ENCODE measurements around the gene MBNL1.

MBNL1 gene

GRCh38 chr3:152230370-152230769, 38.4 kb upstream of the MBNL1 start:
- TF ChIP-seq CTCF (IDR thresholded peaks at IDR 0.05), result no peak

GRCh38 chr3:152232001-152232400, 36.7 kb upstream of the MBNL1 start:
- TF ChIP-seq CTCF (IDR thresholded peaks at IDR 0.05), result no peak

GRCh38 chr3:152232679-152233078, 36.0 kb upstream of the MBNL1 start:
- TF ChIP-seq CTCF (IDR thresholded peaks at IDR 0.05), result no peak

GRCh38 chr3:152234657-152235375, 33.9 kb upstream of the MBNL1 start:
- TF ChIP-seq CTCF (IDR thresholded peaks at IDR 0.05), result no peak

GRCh38 chr3:152235709-152236298, 32.9 kb upstream of the MBNL1 start:
- TF ChIP-seq CTCF (IDR thresholded peaks at IDR 0.05), result no peak

GRCh38 chr3:152236716-152237115, 32.0 kb upstream of the MBNL1 start:
- TF ChIP-seq CTCF (IDR thresholded peaks at IDR 0.05), result no peak

- TF ChIP-seq CTCF (IDR thresholded peaks at IDR 0.05), result no peak
Measured at GRCh38 chr3:152241142-152242017, 27.3 kb upstream of the MBNL1 start.

Data from LNCAP (cell line).